GM21381 (cell line): ENCODE results near the gene FAM47B.

ENCODE experiments used
- ATAC-seq: cut with Tn5 transposase; IDR thresholded peaks from one replicate; pipeline ENCODE4 v1.9.1; 2021; ENCODE audit warnings: mild to moderate bottlenecking, moderate library complexity; ENCODE audit not compliant: unreplicated experiment

FAM47B gene

DNA sequence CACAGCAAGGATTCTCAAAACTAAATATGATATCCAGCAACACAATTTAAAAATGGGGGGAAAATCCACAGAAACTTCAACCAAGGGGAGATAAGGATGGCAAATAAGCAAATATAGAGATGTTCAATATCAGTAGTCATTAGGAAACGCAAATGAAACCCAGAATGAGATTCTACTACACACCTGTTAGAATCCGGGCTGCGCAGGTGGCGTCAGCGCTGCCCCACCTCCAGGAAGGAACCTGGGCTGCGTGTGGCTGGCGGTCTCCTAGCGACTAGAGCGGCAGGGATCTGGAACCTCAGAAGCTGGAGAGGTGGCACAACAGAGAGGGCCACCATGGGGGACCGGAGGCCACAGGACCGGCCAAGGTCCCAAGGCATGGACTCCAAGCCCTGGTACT, at the start of gene FAM47B:
Gene FAM47B (plus strand): TSS at position 301 of the 400 bp plus-strand sequence. CDS start 36 bp downstream, at position 337.
- no peak for ATAC-seq

- no peak for ATAC-seq
Measured at GRCh38 chrX:34893741-34894140, 48.9 kb upstream of the FAM47B start.

- no peak for ATAC-seq
Measured at GRCh38 chrX:34900691-34901090, 41.9 kb upstream of the FAM47B start.

DNA sequence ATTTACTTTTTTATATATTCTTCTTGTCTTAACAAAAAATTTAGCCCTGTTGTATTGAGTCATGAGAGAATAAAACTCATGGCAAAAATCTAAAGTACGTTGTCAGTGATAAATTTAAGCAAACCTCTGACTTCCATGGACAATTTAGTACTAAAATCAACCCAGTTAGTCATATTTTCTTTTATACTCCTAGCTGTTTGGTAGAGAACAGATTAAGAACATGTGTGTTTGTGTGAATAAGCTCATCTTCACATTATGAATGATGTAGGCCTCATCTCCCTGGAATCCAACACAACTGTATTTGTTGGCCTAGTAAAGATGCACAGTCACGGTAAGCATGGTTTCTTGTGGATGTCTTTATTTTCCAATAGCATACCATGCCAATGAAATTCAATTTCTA, 40.8 kb upstream of the FAM47B start:
- no peak for ATAC-seq

GRCh38 chrX:34903316-34903715, 39.3 kb upstream of the FAM47B start:
- no peak for ATAC-seq

DNA sequence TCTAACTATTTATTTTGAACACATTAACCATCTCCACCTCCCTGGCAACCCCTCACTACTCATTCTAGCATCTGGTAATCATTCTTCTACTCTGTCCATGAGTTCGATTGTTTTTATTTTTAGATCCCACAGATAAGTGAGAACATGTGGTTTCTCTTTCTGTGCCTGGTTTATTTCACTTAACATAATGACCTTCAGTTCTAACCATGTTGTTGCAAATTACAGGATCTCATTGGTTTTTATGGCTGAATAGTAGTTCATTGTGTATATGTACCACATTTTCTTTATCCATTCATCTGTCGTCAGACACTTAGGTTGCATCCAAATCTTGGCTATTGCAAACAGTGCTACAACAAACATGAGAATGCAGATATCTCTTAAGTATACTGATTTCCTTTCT, 33.4 kb upstream of the FAM47B start:
- no peak for ATAC-seq

DNA sequence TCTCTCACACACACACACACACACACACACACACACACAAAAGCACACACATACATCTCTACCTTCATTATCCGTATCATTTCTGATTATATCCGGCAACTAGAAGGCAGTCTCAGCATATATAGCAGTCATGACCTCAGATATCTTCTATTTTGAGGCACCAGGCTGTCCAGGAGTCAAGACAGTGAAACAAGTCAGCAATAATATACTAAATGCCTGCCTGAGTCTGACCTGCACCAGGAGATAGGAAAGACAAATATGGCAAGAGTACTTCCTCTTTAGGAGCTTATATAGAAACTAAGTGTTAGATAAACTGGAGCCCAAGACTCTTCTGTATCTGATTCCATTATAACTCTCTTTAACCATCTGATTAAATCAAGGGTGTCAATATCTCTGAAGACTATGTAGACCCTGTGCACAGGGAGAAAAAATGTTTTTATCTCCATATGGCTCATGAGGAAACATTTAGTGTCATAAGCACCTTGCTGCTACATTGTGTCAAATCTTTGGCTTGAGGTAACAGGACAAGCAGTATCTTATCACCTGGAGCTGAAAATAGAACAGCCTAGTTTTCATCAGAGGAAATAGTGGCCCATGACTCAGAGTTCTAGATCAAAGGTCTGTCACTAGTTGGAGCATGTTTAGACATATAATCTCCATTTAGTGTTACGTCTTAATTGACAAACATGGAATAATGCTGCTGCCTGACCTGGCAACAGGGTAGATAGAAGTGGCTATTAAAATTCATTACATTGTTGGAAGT, 27.0 kb upstream of the FAM47B start:
- ATAC-seq = no peak

- ATAC-seq = no peak
Measured at GRCh38 chrX:34917146-34917545, 25.4 kb upstream of the FAM47B start.

DNA sequence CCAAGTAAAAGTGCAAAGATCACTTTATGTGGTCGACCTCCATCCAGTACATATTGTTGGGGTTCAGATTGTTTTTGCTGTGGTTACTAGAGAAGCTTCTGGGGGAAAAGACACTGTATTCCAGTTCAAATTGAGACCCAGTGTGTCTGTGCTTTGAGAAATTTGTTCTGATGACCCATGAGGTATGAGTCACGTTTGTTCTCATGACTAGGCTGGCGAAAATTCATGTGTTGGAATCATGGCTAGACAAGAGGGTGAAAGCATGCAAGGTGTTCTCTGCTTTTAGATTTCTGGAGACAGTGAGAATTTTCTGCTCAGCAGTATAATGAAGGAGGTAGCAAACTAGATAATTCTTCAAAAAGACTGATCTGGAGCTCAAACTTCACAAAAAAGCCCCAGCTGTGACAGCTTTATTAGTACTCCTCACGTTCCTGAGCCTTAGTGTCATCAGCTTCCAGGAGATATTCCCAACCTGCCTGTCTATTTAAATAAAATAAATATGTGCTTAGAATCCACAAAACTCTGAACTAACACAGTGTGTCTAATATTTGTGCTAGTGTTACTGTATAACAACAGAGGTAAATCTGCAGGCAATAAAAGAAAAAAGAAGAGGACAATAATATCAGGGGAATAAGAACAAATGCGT, 24.4 kb upstream of the FAM47B start:
- no peak for ATAC-seq

GRCh38 chrX:34918856-34919255, 23.7 kb upstream of the FAM47B start:
- ATAC-seq = no peak

DNA sequence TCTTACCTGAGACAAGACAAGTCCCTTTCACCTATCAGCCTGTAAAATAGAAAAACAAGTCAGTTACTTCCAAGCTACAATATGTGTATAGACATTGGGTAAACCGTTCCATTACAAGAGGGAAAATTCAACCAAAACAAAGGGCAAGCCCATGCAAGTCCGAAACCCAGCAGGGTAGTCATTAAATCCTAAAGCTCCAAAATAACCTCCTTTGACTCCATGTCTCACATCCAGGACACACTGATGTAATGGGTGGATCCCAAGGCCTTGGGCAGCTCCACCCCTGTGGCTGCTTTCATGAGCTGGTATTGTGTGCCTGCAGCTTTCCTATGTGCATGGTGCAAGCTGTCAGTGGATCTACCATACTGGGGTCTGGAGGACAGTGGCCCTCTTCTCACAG, 14.7 kb upstream of the FAM47B start:
- ATAC-seq = no peak

- ATAC-seq = no peak
Measured at GRCh38 chrX:34943235-34943634, 639 bp downstream of the FAM47B start.

DNA sequence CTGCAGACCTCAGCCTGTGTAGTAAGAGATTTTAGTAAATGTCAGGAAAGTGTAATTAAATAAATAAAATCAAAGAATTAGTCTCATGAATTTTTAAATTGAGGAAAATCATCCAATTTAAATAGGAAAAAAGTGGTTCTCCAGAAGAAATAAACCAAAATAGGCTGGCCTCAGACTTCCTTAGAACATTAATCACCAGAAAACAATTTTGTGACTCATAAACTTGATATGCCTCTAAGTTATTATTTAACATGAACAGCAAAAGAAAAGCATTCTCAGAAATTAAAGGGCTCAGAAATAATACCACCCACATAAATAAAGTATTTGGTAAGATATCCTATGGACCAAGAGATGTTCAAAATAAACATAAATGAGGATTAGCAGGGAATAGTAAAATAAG, 14.3 kb downstream of the FAM47B start:
- ATAC-seq = no peak

DNA sequence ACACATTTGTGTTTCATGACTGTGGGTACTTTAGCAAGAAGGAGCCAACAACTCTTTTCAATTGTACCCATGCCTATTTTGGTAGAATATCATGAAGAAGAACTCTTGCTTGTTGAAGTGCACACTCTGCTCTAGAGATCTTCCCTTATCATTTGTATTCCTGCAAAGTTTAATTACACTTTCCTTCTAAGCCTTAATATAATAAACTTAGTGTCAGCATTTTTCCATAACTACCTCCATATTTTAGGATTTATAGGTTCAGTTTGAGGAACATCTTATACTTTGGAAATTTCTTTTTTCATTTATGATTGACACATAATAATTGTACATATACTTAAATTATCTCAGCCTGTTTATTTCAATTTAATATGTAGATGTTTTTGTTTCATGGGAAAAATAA, 19.1 kb downstream of the FAM47B start:
- no peak for ATAC-seq

DNA sequence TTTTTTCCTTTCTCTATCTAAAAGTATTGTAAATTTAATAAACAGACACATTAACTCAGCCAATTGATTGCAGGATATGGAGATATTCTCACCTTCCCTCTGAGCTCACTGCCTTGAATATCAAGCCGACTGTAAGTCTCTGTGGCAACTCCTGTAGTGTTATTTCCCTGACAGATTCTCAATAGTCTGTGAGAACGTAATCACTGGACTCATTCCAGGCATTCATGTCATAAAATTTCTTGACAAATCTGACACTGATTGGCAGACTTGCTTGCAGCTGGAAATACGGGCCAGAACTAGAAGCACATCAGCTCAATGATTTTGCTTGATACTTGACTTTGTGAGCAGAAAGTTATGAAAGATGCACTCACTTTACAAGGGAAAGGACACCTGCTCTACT, 29.6 kb downstream of the FAM47B start:
- ATAC-seq = no peak

DNA sequence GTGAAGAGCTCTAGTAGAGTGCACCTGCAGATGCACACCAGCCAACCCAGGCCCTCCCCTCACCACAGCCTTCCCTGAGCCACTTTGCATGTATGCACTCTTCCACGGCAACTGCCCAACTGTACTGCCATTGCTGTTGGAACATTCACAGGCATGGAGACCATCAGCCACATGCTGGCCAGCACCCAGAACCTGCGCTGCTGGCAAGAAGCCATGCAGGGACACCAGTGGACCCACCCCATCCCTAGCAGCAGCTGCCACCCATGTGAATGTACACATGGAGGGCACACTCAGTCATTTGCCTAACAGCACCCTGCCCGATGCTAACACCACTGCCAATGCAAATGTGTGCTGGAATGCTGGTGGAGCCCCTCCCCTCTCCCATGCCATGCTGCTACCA, 35.6 kb downstream of the FAM47B start:
- no peak for ATAC-seq

- no peak for ATAC-seq
Measured at GRCh38 chrX:34987646-34988045, 45.0 kb downstream of the FAM47B start.
